Iris pigment epithelial cell (primary cell): Measurements from ENCODE around the gene NT5DC1.

Source experiments
- DNase-seq: peaks from one replicate; pipeline ENCODE4 v3.0.0-alpha.2; 2011; ENCODE audit warnings: low read depth

NT5DC1 gene

GRCh38 chr6:116244284-116244683 lies 143.6 kb downstream of the NT5DC1 start:
- DNase-seq = no peak

GRCh38 chr6:116246089-116246488 lies 145.4 kb downstream of the NT5DC1 start:
- DNase-seq = peak; percentile 87

- DNase-seq = no peak
Measured at GRCh38 chr6:116247285-116247684, 146.6 kb downstream of the NT5DC1 start.

- DNase-seq = no peak
Measured at GRCh38 chr6:116248577-116248976, 147.9 kb downstream of the NT5DC1 start.

DNA sequence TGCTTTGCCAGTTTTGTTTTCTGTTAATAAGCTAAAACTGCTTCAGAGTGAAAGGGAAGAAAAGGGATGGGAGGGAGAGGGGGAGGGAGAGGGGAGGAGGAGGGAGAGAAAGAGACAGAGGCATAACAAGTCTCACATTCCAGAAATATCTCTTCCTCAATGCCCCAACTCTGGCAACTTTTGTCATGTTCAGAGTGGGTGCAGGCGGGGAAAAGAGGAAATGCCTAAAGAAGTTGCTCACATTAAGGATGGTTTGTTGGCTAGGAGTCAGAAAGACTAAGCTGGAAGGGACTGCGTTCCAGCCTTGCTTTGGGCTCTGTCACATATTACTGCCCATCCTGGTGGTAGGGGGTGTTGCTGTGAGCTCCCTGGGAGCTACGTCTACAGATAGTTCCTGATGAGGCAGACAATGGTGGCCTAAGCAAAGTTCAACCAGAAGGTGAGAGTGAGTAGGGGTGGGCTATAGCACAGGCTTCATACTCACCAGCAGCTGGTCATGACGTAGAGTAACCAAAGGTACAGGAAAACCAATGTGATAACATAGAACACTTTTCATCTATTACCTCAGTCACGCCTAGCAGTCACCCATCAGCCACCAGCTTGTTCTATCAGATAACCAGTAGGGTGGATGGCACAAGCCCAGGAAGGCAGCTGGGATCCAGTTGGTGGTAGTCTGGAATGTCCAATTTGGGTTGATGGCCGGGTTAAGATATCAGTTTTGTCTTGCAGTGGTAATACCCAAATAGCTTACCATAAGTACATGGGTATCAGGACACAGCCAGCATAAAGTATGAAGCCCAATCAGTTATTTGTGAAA lies 151.1 kb downstream of the NT5DC1 start:
- peak; percentile 71 for DNase-seq

DNA sequence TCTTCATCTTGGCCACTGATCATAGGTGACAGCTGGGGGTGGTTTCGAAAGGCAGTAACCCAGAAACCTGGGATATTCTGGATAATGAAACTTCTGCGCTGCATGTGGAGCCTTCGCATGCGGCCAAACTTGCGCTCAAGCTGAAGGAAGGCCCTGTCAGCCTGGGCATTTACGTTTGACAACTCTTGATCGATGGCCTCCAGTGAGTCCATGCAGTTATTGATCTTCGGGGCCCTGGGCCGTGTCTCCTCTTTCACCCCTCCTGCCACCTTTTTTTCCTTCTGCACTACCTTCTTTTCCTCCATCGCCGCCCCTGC lies 152.5 kb downstream of the NT5DC1 start:
- no peak for DNase-seq

DNA sequence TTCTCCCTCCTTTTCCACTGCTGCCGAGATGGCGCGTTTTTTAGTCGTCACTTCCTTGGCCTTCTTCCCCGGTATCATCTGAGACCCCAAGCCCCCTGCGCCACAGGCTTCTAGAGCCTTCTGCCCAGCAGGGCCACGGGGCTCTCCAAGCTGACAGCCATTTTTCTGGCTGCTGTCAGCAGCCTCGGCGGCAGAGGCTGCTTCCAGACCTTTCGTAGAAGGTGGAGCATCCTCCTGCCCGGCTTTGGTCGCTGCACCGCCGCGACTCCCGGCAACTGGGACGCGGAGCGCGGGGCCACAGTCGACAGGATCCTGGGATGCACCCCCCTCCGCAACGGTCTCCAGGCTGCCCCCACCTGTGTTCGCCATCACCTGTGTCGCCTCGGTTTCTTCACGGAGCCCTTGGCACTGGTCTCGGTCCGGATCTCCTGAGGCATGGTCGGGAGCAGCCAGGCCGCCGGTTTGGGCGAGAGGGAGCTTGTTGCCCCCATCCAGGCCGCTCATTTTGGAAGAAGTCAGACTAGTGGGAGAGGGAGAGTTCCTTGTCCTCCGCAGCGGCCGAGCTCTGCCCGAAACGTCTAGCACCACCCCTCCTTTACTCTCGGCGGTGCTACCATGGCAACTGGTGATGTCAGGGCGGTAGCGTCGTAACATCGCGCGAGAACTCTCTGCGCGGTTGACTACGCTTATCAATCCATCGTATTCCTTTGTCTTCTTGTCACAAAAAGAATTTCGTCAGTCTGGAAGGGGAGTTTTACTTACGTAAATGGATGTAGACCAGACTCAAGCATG lies 153.0 kb downstream of the NT5DC1 start, which contains the start of gene TSPYL4:
Gene TSPYL4 (minus strand): TSS at position 571 of the 792 bp plus-strand sequence. CDS start 67 bp downstream, at position 504.
- DNase-seq = peak; percentile 95

DNA sequence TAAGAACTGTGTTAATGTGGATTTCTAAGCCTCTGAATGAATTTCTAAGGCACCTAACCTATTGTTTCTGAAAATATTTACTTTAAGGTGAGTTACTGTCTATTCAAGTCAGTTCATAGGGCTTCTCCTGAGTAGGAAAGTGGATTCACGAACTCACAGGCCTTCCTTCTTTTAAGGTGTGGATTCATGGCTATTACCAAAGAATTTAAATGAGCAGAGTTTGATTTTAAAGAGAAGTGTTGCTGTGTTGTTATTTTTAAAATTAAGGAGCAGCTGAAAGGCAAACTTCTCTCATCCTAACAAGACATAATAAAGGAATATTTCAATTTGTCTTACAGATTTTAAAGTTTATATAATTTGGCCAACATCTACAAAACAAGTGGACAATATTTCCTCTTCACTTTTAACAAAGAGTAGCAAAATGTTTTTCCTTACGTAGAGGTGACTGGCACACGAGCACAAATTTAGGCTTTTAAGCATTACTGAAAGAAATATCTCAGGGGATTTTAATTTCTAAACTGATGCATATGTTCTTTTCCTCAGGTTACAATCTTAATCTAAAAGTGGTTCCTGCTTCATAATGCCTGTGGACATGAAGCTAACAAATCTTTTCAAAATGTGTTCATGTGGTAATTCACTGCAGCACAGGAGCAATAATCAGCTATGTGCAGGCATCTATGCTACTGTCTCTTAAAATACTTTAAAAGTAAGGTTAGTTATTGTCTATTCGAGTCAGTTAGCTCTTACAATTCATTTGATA lies 153.8 kb downstream of the NT5DC1 start:
- no peak for DNase-seq

GRCh38 chr6:116255246-116255800 lies 154.7 kb downstream of the NT5DC1 start:
- peak; percentile 18 for DNase-seq

DNA sequence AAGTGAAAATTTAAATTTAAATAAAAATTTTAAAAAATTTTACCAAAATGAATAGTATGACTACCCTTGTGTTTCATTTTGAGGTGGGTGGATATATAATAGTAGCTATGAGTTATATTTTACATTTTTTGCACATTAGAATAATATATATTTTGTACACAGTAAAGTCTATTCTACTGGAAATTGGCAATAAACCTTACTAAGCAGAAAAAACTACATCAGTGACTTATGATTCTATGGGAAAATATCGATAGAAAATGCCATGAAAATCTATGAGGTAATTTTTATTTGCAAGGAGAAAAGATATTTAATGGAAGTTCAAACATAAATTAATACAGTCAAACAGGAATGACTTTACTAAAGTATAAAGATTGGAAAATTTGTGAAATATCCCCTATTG lies 156.0 kb downstream of the NT5DC1 start:
- DNase-seq = no peak

- no peak for DNase-seq
Measured at GRCh38 chr6:116258520-116258919, 157.9 kb downstream of the NT5DC1 start.

DNA sequence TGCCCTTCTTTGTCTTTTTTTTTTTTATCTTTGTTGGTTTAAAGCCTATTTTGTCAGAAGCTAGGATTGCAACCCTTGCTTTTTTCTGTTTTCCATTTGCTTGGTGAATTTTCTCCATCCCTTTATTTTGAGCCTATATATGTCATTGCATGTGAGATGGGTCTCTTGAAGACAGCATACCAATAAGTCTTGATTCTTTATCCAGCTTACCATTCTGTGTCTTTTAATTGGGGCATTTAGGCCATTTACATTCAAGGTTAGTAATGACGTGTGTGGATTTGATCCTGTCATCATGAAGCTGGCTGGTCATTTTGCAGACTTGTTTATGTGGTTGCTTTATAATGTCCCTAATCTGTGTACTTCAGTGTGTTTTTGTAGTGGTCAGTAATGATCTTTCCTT lies 162.7 kb downstream of the NT5DC1 start:
- no peak for DNase-seq

- no peak for DNase-seq
Measured at GRCh38 chr6:116265041-116265829, 164.6 kb downstream of the NT5DC1 start.

DNA sequence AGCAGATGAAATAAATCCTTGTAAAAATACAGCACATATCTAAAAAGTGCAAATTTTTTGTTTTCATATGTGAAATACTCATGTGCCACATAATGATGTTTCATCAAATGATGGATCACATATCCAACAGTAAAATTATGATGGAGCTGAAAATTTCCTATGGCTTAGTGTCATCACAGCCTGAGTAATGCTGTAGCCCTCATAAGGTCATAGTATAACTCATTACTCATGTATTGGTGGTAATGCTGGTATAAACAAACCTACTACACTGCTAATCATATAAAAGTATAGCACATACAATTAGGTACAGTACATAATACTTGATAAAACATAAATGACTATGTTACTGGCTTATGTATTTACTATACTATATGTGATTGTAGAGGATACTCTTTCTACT lies 166.2 kb downstream of the NT5DC1 start:
- peak; percentile 72 for DNase-seq

GRCh38 chr6:116267836-116268588 lies 167.4 kb downstream of the NT5DC1 start:
- DNase-seq = peak; percentile 31

DNA sequence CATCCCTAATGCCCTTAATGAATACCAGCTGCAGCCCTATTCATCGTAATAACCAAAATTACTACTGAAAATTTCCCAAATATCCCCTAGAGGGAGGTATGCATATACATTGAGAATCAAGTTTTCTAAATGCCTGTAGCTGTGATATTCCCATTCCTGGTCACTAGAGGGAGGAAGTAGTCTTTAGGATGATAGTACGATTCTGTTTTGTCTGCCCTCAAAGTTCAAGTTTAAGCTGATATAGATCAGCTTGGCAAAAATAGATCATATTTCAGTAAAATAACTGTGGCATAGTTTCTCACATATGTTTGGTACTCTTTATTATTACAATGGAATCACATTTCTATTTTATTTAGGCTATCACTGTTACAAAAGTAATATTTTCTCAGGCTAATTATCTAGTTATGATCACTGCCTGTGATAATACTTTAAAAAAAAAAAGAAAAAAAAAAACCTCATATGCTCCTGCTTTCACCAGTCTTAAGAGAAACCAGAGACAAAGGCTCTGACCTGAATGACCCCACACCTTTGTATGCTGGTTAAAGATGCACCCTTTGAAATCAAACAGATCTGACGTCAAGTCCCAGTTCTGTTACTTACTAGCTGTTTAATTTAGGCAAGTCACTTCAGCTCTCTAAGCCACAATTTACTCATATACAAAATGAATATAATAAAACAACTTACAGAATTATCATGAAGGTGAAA lies 168.1 kb downstream of the NT5DC1 start:
- DNase-seq = peak; percentile 83

GRCh38 chr6:116271149-116271708 lies 170.6 kb downstream of the NT5DC1 start:
- DNase-seq = no peak

GRCh38 chr6:116277124-116277523 lies 176.5 kb downstream of the NT5DC1 start:
- DNase-seq = no peak

DNA sequence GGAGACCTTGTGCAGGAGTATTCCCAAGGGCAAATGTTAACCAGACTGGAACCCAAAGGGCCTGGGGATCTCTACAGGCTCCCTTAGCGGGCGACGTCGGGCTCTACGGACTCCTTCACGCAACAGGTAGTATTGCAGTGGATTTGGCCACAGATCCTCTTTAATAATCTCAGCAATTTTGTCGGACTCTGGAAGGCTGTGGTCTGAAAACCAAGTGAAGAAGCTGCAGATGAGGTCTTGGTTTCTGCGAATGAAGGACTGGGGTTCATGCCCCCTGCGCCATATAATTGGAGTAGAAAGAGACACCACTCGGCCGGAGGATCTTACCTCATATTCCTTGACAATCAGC lies 177.8 kb downstream of the NT5DC1 start:
- DNase-seq = no peak

- no peak for DNase-seq
Measured at GRCh38 chr6:116278854-116279231, 178.2 kb downstream of the NT5DC1 start.
